HepG2 (cell line): ENCODE results near the gene TM9SF4.

Experiments used
- GATA4 ChIP-seq: sonication (generic); IDR thresholded peaks from 2 replicates; pipeline ENCODE4 v1.6.1; 2016; ENCODE audit warnings: antibody characterized with exemption, low read depth, borderline replicate concordance
- HNRNPL ChIP-seq: fragments of 200-400 bp; formaldehyde crosslinking; IDR thresholded peaks from 2 replicates; pipeline ENCODE4 v1.6.1; 2017; ENCODE audit warnings: mild to moderate bottlenecking, low read depth, low read length
- HOXA3 ChIP-seq: sonication (generic); formaldehyde crosslinking; IDR thresholded peaks from 2 replicates; pipeline ENCODE4 v1.5.0; 2020; ENCODE audit warnings: missing genetic modification reagents
- JUN ChIP-seq: sonication (generic); formaldehyde crosslinking; IDR thresholded peaks from 2 replicates; pipeline ENCODE4 v1.4.0; 2020; ENCODE audit warnings: mild to moderate bottlenecking, missing genetic modification reagents
- KAT8 ChIP-seq: IDR thresholded peaks from 2 replicates; pipeline ENCODE4 v1.6.1; 2016; ENCODE audit warnings: missing genetic modification reagents, missing compliant biosample characterization
- PITX1 ChIP-seq: sonication (generic); formaldehyde crosslinking; IDR thresholded peaks from 2 replicates; pipeline ENCODE4 v1.5.1; 2020; ENCODE audit warnings: mild to moderate bottlenecking, missing genetic modification reagents
- ZKSCAN8 ChIP-seq: IDR thresholded peaks from 2 replicates; pipeline ENCODE4 v1.6.1; 2016; ENCODE audit warnings: borderline replicate concordance, missing genetic modification reagents, missing compliant biosample characterization
- TF ChIP-seq, protein P1 (sequence below): sonication (generic); formaldehyde crosslinking; IDR thresholded peaks from 2 replicates; pipeline ENCODE4 v1.5.0; 2020; ENCODE audit warnings: mild to moderate bottlenecking, missing genetic modification reagents, moderate library complexity

DNA sequence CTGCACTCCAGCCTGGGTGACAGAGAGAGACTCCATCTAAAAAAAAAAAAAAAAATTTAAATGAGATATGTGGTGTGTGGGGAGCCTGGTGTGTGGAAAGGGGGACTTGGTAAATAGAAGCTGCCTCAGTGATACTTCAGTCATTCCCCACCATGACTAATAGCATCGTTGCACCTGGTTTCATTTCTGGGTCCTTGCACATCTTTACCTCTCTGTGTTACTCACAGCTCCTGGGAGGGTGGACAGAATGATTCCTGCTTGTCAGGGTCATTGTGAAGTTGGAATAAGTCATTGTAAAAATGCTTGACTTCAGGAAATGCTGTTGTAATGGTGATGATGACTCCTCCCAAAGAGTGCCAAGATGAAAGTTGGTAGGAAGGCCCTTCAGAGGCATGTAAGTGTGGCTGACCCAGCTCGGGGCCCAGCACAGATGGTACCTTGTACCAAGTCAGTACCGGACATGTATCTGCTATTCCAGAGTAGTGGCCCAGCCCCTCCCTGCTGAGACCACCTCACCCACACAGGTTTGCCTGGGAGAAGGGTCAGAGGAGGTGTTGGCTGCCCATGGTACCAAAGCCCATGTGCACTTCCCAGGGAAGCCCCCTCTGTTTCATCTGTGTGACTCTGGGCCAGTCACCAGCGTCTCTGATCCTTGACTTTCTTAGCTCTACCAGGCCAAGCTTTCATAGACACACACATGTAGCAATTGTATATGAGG is 49.6 kb downstream of the TM9SF4 start:
- no peak for TF ChIP-seq HOXA3 (CRISPR knock-in tag)
- TF ChIP-seq HNRNPL = no peak
- no peak for TF ChIP-seq ZKSCAN8 (CRISPR knock-in tag)
- TF ChIP-seq, protein P1, sequence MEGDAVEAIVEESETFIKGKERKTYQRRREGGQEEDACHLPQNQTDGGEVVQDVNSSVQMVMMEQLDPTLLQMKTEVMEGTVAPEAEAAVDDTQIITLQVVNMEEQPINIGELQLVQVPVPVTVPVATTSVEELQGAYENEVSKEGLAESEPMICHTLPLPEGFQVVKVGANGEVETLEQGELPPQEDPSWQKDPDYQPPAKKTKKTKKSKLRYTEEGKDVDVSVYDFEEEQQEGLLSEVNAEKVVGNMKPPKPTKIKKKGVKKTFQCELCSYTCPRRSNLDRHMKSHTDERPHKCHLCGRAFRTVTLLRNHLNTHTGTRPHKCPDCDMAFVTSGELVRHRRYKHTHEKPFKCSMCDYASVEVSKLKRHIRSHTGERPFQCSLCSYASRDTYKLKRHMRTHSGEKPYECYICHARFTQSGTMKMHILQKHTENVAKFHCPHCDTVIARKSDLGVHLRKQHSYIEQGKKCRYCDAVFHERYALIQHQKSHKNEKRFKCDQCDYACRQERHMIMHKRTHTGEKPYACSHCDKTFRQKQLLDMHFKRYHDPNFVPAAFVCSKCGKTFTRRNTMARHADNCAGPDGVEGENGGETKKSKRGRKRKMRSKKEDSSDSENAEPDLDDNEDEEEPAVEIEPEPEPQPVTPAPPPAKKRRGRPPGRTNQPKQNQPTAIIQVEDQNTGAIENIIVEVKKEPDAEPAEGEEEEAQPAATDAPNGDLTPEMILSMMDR (CRISPR knock-in tag) = no peak
- TF ChIP-seq GATA4 = no peak
- no peak for TF ChIP-seq JUN
- TF ChIP-seq PITX1 (CRISPR knock-in tag) = no peak
- no peak for TF ChIP-seq KAT8 (CRISPR knock-in tag)
